ENCODE measurements around the gene GAK. TPM values are rescaled to one million over a fixed set of nuclear protein-coding genes. Genes with fewer than 3 reads are reported as not detected.

The GAK gene
- polyA plus RNA-seq, 1 donor (not counting 4 experiments of a cell fraction or from before 2014, with no cell fraction given) = 18.4 TPM

GRCh38 chr4:946517-947471 is 14.7 kb upstream of the GAK start:
- no peak overlapping the region for H3K4me3 ChIP-seq (ENCODE audit: control insufficient read depth in 2 of 3, extremely low read depth in 1 of 3, insufficient read depth in 2 of 3, low read depth in 1 of 3, low read length in 3 of 3)
- no peak overlapping the region for H2AFZ ChIP-seq (ENCODE audit: control insufficient read depth, low read length)
- H3K4me1 ChIP-seq (ENCODE audit: control insufficient read depth, extremely low read depth, insufficient read depth, low read length) = no peaks in the 10 kb centered on the region
- no peaks in the 10 kb centered on the region for H3K36me3 ChIP-seq (ENCODE audit: control insufficient read depth in 2 of 2, extremely low read depth in 1 of 2, insufficient read depth in 2 of 2, low read length in 2 of 2)
- no peaks in the 10 kb centered on the region for H3K9me3 ChIP-seq (ENCODE audit: control insufficient read depth, low read depth, low read length)
- DNase-seq (ENCODE audit: low read depth, low spot score) (no peak), FAIRE-seq (no peak)
- no peaks in the 10 kb centered on the region for H3K79me2 ChIP-seq (ENCODE audit: control insufficient read depth, insufficient read depth, low read length)
- no peak for TF ChIP-seq EZH2 (IDR thresholded peaks at IDR 0.05; ENCODE audit: low read length)
- no peak for TF ChIP-seq CTCF (optimal IDR thresholded peaks at IDR 0.05 in 1 of 3, IDR thresholded peaks at IDR 0.05 in 1 of 3, conservative IDR thresholded peaks at IDR 0.05 in 1 of 3; ENCODE audit: extremely low read depth in 1 of 3, insufficient read depth in 2 of 3, low read length in 3 of 3)
- no peaks in the 10 kb centered on the region for H4K20me1 ChIP-seq (ENCODE audit: control insufficient read depth, extremely low read depth, insufficient read depth, low read length)
- H3K27me3 ChIP-seq (ENCODE audit: control insufficient read depth, extremely low read depth, insufficient read depth, low read length) = no peaks in the 10 kb centered on the region
- H3K4me2 ChIP-seq (ENCODE audit: control insufficient read depth, extremely low read depth, insufficient read depth, low read depth, low read length) = no peak overlapping the region
- no peak overlapping the region for H3K9ac ChIP-seq (ENCODE audit: control insufficient read depth, extremely low read depth, insufficient read depth, low read length)
- H3K27ac ChIP-seq (ENCODE audit: control insufficient read depth, insufficient read depth, low read length) = no peak overlapping the region
- dilution Hi-C loops (cut with MboI; ENCODE audit: extremely low pct_ligation_motif_present, low sequenced_read_pairs) = no loop called here
- no peaks in the 10 kb centered on the region for H3K9me1 ChIP-seq (ENCODE audit: control insufficient read depth, extremely low read depth, insufficient read depth, low read length)

GRCh38 chr4:946103-946450 is 14.0 kb upstream of the GAK start:
- DNase-seq (ENCODE audit: low read depth, low spot score) = no peak
- no peak overlapping the region for H3K4me2 ChIP-seq (ENCODE audit: control insufficient read depth, extremely low read depth, insufficient read depth, low read depth, low read length)
- no peak overlapping the region for H3K4me3 ChIP-seq (ENCODE audit: control insufficient read depth in 2 of 3, extremely low read depth in 1 of 3, insufficient read depth in 2 of 3, low read depth in 1 of 3, low read length in 3 of 3)
- no peak overlapping the region for H3K9ac ChIP-seq (ENCODE audit: control insufficient read depth, extremely low read depth, insufficient read depth, low read length)
- H3K9me3 ChIP-seq (ENCODE audit: control insufficient read depth, low read depth, low read length) = no peaks in the 10 kb centered on the region
- no peaks in the 10 kb centered on the region for H4K20me1 ChIP-seq (ENCODE audit: control insufficient read depth, extremely low read depth, insufficient read depth, low read length)
- no peak overlapping the region for H2AFZ ChIP-seq (ENCODE audit: control insufficient read depth, low read length)
- no peak for TF ChIP-seq CTCF (optimal IDR thresholded peaks at IDR 0.05 in 1 of 3, IDR thresholded peaks at IDR 0.05 in 1 of 3, conservative IDR thresholded peaks at IDR 0.05 in 1 of 3; ENCODE audit: extremely low read depth in 1 of 3, insufficient read depth in 2 of 3, low read length in 3 of 3)
- TF ChIP-seq EZH2 (IDR thresholded peaks at IDR 0.05; ENCODE audit: low read length) = no peak
- no peaks in the 10 kb centered on the region for H3K27me3 ChIP-seq (ENCODE audit: control insufficient read depth, extremely low read depth, insufficient read depth, low read length)
- no peak for FAIRE-seq
- no peaks in the 10 kb centered on the region for H3K4me1 ChIP-seq (ENCODE audit: control insufficient read depth, extremely low read depth, insufficient read depth, low read length)
- H3K9me1 ChIP-seq (ENCODE audit: control insufficient read depth, extremely low read depth, insufficient read depth, low read length) = no peaks in the 10 kb centered on the region
- no peak overlapping the region for H3K27ac ChIP-seq (ENCODE audit: control insufficient read depth, insufficient read depth, low read length)
- dilution Hi-C loops (cut with MboI; ENCODE audit: extremely low pct_ligation_motif_present, low sequenced_read_pairs) = no loop called here
- H3K79me2 ChIP-seq (ENCODE audit: control insufficient read depth, insufficient read depth, low read length) = no peaks in the 10 kb centered on the region
- H3K36me3 ChIP-seq (ENCODE audit: control insufficient read depth in 2 of 2, extremely low read depth in 1 of 2, insufficient read depth in 2 of 2, low read length in 2 of 2) = no peaks in the 10 kb centered on the region

Data from keratinocyte (primary cell).